Osteocyte (in vitro differentiated cells): Measurements from ENCODE around the gene C1QA. TPM values are rescaled to one million over a fixed set of nuclear protein-coding genes. Genes with fewer than 3 reads are reported as not detected.

Experiments
- DNase-seq: peaks from one replicate; pipeline ENCODE4 v3.0.0; 2021; ENCODE audit warnings: mixed read lengths; ENCODE audit not compliant: unreplicated experiment; ENCODE audit errors: extremely low spot score
- H3K27ac Mint-ChIP-seq: one replicate; pipeline ENCODE4 v1.8.0; 2021; ENCODE audit warnings: mild to moderate bottlenecking, mixed read lengths; ENCODE audit not compliant: unreplicated experiment
- H3K27me3 Mint-ChIP-seq: one replicate; pipeline ENCODE4 v1.8.0; 2021; ENCODE audit warnings: mixed read lengths; ENCODE audit not compliant: unreplicated experiment
- H3K36me3 Mint-ChIP-seq: one replicate; pipeline ENCODE4 v1.8.0; 2021; ENCODE audit warnings: mixed read lengths; ENCODE audit not compliant: unreplicated experiment
- H3K4me1 Mint-ChIP-seq: one replicate; pipeline ENCODE4 v1.8.0; 2021; ENCODE audit warnings: mixed read lengths; ENCODE audit not compliant: unreplicated experiment
- H3K4me3 Mint-ChIP-seq: one replicate; pipeline ENCODE4 v1.8.0; 2021; ENCODE audit warnings: mild to moderate bottlenecking, moderate library complexity, mixed read lengths; ENCODE audit not compliant: unreplicated experiment
- H3K9me3 Mint-ChIP-seq: one replicate; pipeline ENCODE4 v1.8.0; 2021; ENCODE audit warnings: mixed read lengths; ENCODE audit not compliant: unreplicated experiment
- CTCF ChIP-seq: fragments of 200-600 bp; sonication (generic); IDR thresholded peaks from 2 replicates; pipeline ENCODE4 v1.5.0; 2021; ENCODE audit warnings: antibody characterized with exemption, mild to moderate bottlenecking, moderate library complexity
- total RNA-seq: library from RNA; stranded (reverse); gene quantifications from 2 replicates; pipeline ENCODE4 v1.2.1, GENCODE V29; 2021

C1QA gene
- total RNA-seq, 1 donor from 2014 or later, result not detected

- H3K27me3 Mint-ChIP-seq, result peaks cover 25% of the 10 kb centered on the region
- no peak overlapping the region for H3K4me3 Mint-ChIP-seq
- H3K4me1 Mint-ChIP-seq, result peaks cover 2% of the 10 kb centered on the region
- no peak for DNase-seq
- no peak for TF ChIP-seq CTCF
- H3K36me3 Mint-ChIP-seq, result no peaks in the 10 kb centered on the region
- H3K9me3 Mint-ChIP-seq, result no peaks in the 10 kb centered on the region
- no peak overlapping the region for H3K27ac Mint-ChIP-seq
These were observed 43.3 kb upstream of the C1QA start for GRCh38 chr1:22592919-22593790.

DNA sequence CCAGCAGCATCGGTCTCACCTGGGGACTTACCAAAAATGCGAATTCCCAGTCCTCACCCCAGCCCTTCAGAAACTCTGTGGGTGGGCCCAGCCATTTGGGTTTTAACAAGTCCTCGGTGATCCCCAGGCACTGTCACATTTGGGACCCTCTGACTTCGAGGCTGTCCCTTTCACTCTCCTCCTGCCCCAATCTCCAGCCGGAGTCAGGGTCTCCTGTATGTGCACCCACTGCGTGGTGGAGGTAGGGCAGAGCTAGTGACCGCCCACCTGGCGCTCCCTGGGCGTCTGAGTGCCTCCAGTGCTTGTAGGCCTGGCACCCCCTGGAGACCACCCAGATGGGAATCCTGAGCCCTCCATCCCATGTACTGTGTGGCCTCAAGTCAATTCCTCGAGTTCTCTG lies 42.0 kb upstream of the C1QA start:
- DNase-seq, result no peak
- Mint-ChIP-seq H3K27ac (no peak overlapping the region), H3K9me3 (no peaks in the 10 kb centered on the region), H3K4me3 (no peak overlapping the region), H3K27me3 (peaks cover 25% of the 10 kb centered on the region), H3K4me1 (peaks cover 2% of the 10 kb centered on the region), H3K36me3 (no peaks in the 10 kb centered on the region)
- no peak for TF ChIP-seq CTCF

DNA sequence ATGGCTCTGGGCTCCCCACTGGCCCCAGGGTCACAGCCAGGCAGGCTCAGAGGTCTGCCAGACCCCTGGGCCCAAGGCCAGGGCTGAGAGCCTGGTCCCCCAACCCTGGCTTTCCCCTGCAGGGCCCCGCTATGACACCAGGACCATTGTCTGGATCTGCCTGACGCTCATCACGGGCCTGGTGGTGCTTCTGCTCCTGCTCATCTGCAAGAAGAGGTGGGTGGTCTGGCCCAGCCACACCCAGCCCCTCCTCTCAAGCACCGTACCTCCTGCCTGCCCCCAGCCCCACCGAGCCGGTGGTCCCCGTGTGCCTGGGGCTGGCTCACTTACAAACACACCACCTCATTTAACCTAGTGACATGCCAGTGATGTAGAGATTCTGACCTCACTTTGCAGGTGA lies 41.3 kb upstream of the C1QA start:
- no peak for DNase-seq
- no peak for TF ChIP-seq CTCF
- Mint-ChIP-seq H3K27me3 (peaks cover 25% of the 10 kb centered on the region), H3K36me3 (no peaks in the 10 kb centered on the region), H3K9me3 (no peaks in the 10 kb centered on the region), H3K27ac (no peak overlapping the region), H3K4me3 (no peak overlapping the region), H3K4me1 (peaks cover 2% of the 10 kb centered on the region)

- no peak for TF ChIP-seq CTCF
- H3K4me1 Mint-ChIP-seq, result no peaks in the 10 kb centered on the region
These were observed 39.0 kb upstream of the C1QA start for GRCh38 chr1:22597301-22597965.

GRCh38 chr1:22597996-22598395 lies 38.4 kb upstream of the C1QA start:
- no peak for TF ChIP-seq CTCF
- H3K4me3 Mint-ChIP-seq, result no peak overlapping the region
- no peaks in the 10 kb centered on the region for H3K4me1 Mint-ChIP-seq
- H3K36me3 Mint-ChIP-seq, result no peaks in the 10 kb centered on the region
- no peak for DNase-seq
- H3K27me3 Mint-ChIP-seq, result peaks cover 9% of the 10 kb centered on the region
- H3K27ac Mint-ChIP-seq, result no peak overlapping the region
- no peaks in the 10 kb centered on the region for H3K9me3 Mint-ChIP-seq

More at GRCh38 chr1:22597301-22597965, 39.0 kb upstream of the C1QA start:
- peaks cover 9% of the 10 kb centered on the region for H3K27me3 Mint-ChIP-seq
- no peak overlapping the region for H3K4me3 Mint-ChIP-seq
- no peak for DNase-seq
- no peaks in the 10 kb centered on the region for H3K36me3 Mint-ChIP-seq
- no peak overlapping the region for H3K27ac Mint-ChIP-seq
- no peaks in the 10 kb centered on the region for H3K9me3 Mint-ChIP-seq
